Embryonic facial prominence (tissue), 1 donor: ENCODE results near the gene AKR7A3.
"Not testable (repeated sequence)": the region's sequence is repeated elsewhere in the genome, so short reads cannot be mapped to it uniquely, and the experiment has no call there.

ENCODE experiments used
- DNase-seq: peaks from one replicate; pipeline ENCODE4 v3.0.0-alpha.2; 2016; ENCODE audit errors: extremely low spot score

AKR7A3 gene

GRCh38 chr1:19319196-19319595 is 30.6 kb upstream of the AKR7A3 start:
- DNase-seq, result no peak

DNA sequence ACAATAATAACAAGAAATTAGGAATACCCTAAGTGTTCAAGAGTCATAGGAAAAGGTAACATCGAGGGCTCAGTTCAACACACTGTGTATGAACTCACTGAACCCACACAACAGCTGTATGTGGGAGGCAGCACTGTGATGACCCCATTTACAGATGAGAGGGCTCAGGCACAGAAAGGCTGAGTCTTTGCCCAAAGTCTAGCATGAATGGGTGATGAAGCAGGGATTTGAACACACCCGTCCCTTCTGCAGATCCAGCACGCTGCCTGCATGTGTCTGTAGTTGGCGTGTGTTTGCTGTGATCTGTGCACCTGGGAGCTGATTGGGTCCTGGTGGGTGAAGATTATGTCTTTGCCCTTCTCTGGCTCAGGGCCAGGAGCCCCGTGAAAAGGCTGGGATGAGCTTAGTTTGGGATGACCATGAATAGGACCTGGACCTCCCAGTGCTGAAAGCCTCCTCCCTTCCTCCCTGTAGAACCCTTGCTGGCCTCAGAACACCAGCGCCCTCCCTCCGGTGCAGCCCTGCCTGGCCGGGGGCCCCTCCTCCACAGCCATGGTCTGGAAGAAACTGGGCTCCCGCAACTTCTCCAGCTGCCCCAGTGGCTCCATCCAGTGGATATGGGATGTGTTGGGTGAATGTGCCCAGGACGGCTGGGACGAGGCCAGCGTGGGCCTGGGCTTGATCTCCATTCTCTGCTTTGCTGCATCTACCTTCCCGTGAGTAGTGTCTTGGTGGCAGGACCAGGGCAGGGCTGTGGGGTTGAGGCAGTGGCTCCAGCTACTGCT is 28.7 kb upstream of the AKR7A3 start:
- DNase-seq, result no peak

DNA sequence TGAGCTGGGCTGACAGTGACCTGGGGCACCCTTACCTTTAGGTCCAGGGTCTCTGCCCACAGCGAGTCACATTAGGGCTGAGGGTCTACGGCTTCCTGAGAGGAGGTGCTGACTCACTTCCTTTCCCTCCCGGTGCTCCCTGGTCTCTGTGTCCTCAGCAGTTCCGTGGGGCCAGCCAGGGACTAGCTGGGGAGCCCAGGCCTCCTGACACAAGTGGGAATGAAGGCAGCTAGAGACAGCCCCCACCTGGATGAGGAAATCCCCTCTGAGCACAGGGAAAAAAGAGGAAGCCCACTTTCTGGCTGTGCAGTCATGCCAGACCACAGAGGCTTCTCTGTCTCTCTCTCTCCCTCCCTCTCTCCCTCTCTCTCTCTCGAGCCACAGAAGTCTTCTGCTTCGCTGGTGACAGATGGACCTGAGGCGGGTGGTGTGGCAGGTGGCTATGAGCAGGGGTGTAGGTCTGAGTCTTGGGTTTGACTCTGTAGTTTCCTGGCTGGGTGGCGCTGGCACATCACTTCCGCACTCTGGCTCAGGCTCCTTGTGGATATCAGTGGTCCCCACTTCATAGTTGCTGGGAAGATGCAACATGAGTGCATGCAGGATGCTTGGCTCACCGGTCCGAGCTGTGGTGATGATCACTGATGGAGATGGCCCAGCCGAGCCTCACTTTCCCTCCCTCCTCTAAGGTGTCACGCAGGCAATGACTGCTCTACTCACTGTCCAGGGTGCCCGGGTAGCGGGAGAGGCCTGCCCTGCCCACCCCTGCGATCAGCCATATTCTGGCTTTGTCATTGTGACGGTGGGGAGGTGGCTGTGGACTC is 27.0 kb upstream of the AKR7A3 start:
- DNase-seq, result no peak

DNA sequence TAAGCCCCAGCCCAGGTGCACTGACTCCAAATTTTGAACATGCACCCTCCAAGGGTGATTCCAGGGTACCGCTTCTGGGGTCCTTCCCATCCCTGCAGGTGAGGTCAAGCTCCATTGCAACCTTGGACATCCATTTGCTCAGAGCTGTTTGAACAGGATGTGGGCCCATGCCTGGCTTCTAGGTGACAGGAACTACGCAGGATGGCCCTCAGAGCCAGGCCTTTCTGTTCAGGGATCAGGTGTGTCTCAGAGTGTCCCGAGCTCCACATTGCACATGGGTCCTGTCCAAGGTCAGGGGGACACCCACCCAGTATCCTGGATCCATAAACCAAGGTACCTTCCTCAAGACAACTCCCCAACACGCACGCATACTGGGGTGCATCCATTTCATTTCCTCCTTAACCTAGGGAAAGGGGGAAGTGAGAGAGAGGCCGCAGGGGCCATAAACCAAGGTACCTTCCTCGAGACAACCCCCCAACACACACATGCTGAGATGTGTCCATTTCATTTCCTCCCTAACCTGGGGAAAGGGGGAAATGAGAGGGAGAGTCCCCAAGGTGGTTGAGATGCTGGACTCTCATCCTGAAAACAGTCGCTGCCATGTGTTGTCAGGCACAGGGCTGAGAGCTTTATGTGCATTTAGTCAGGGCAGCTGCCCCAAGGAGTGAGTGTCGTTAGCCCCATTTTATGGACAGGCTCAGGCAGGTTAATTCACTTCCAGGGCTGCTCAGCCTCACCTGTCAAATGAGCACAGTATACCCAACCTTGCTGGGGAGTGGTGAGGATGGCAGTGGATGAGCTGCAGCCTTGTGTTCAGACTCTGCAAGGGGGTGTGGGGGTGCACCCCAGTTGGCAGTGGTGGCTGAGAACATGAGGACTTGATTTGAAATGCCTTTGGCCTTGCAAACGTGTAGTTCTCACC is 25.7 kb upstream of the AKR7A3 start:
- DNase-seq, result no peak

- no peak for DNase-seq
These were observed 25.0 kb upstream of the AKR7A3 start for GRCh38 chr1:19313636-19313959.

DNA sequence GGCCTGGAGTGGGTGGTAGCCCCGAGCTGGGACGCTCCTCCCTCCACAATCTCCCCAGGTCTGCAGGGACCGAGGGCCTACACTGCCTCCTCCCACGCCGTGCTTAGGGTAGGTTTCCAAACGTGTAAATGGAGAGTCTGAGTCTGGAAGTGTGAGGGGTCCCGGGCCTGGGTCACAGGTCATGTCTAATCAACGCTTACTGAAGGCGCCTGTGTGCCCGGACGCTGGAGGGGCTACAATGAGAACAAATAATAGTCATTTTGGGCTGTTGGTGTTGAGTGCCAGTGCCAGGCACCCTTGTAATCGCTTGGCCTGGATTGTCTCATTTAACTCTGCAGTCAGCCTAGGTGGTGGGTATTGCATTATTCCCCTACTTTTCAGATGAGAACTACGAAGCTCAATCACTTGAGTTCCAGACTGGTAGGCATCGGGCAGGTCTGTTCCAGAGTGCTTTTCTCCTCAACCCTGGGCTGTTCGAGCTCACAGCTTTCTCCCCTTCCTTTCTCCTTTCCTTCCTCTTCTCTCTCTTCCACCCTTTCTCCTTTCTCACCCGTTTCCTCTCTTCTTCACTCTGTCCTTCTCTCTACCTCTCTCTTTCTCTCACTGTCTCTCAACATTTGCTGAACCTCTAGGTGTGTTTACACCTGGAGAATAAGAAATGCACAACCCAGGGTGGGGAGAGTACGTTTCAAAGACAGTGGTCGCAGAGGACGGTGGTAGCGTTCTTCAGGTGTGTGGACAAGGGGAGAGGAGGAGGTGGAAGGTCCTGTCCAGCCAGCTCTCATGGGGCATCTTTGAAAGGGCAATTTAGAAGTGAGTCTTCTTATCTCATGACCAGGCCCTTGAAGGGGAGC is 24.4 kb upstream of the AKR7A3 start:
- DNase-seq, result no peak

- DNase-seq, result peak; percentile 82
These were observed 23.6 kb upstream of the AKR7A3 start, which contains the start of the genes AKR7A2 and SLC66A1 for GRCh38 chr1:19311931-19312781. AKR7A2 (minus strand) TSS chr1:19312144; CDS start chr1:19312124, 20 bp downstream. SLC66A1 (plus strand) TSS chr1:19312326; CDS start chr1:19317678, 5,352 bp downstream.

DNA sequence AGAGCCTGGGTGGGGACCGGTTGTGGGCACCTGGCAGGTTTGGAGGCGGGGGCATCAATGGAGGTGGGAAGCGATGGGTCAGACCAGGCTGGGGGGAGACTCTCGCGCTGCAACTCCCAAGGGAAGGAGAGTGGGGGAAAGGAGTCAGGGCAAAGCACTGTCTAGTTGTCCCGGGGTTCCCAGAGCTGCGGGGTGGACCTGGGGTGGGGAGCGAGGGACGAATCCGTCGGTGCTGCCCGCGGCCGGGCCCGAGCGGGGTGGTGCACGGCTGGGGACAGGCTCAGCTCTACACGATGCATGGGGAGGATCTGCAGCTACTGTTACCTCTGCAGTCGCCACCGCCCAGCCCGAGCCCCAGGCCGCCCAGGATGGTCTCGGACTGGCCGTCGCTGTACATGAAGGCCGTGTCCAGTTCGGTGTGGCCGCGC is 22.9 kb upstream of the AKR7A3 start:
- DNase-seq, result no peak

GRCh38 chr1:19310720-19311502 is 22.3 kb upstream of the AKR7A3 start:
- no peak for DNase-seq

DNA sequence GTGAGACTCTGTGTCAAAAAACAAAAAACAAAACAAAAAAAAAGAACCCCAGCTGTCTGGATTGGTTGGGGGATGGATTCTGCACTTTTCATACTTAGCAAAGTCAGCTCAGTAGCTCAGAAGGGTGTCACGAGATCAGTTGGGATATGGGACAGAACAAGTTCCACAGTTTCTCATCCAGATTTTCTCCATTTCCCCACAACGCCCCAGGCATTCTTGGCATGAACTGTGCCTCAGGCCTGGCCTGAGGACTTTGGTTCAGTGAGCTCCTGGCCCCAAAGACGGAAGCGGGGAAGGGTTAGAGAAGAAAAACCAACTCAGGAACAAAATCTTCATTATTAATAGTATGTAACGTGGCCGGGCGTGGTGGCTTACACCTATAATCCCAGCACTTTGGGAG is 21.5 kb upstream of the AKR7A3 start:
- DNase-seq, result no peak

DNA sequence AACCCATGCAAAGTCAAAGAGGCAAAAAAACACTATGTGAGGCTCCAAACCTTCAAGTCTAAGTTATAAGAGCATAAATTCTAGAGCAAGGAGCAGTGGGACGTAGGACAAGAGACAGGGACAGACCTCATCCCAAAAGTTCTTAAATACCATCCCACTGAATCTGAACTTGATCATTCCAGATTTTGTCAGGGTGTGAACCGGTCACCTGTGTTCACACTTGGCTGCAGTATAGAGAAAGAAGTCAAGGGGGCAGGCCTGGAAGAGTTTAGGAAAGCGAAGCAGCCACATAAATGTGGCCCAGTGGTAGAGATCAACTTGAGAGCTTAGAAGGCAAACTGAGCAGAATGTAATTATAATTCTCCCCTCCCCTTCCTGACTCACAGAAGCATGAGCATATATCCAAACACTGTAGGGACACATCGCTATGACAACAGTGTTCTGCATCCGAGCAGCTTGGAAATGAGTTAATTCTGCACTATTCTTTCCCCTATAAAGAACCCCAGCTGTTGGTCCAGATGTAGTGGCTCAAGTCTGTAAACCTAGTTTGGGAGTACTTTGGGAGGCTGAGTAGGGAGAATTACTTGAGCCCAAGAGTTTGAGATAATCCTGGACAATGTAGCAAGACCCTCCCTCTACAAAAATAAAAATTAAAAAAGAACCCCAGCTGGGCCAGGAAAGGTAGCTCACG is 20.7 kb upstream of the AKR7A3 start:
- DNase-seq, result no peak

DNA sequence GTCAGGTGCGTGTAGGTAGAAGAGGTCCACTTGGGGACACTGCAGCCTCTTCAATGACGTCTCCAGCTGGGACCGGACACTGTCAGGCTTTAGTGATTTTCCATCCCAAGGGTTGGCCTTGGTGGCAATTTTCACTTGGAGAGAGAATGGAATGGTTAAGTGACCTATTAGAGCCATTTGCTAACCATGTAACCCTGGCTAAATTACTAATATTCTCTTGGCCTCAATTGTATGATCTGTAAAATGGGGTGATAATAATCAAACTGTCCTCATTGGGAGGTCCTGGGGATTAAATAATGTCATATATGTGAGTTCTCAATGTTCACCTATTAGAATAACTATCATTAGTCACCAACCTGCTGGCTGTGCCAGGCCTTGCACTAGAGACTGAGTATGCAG is 19.9 kb upstream of the AKR7A3 start:
- no peak for DNase-seq

GRCh38 chr1:19307794-19308508 is 19.4 kb upstream of the AKR7A3 start:
- no peak for DNase-seq

DNA sequence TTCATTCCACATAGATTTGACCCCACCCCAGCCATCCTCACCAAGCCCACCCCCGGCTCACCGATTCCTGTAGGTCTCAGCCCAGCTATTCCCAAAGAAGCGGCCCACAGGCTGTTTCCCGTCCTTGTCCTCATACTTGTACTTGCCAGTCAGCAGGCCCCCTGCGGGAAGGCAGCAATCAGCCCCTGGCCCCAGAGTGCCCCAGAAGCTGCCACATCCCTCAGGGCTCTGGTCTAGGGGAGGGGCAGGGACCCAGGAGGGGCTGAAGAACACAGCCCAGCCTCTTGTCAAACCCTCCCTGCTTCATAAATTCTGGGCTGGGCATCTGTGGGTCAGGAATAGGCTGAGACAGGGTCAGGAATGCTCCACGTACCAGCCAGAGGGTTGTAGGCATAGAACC is 18.4 kb upstream of the AKR7A3 start:
- no peak for DNase-seq

DNA sequence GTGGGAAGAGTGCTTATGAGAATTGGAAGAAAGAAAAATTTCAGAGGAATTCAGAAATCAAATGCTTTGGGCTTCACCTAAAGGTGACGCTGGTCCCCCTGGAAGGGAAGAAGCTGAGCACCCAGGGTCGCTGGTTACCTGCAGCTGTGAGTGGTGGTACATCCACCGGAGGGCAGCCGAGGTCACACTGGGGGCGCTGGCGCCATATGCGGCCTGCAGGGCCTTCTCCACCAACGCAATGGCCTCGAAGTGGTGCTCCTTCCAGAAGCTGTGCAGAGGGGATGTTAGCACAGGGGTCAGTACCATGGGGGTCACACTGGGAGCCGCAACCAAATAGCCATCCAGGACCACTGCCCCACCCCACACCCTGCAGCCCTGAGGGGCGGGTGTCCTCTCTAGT is 17.3 kb upstream of the AKR7A3 start:
- DNase-seq, result no peak

- DNase-seq, result not testable (repeated sequence)
These were observed 15.5 kb upstream of the AKR7A3 start for GRCh38 chr1:19304081-19304480.

DNA sequence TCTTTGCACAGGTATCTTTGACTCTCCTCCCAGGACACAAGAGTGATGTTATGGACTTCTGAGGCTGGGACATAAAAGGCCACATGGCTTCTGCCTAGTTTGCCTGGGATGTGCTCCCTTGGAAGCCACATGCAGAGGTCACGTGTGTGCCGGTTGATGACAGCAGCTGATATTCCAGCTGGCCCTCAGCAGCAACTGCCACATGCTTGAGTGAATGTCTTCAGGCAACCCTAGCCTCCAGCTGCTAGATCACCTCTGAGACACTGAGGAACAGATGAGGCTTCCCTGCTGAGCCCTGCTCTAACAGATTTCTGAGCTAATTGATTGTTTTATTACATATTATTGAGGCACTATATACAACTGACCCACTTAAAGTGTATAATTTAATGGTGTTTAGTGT is 11.6 kb upstream of the AKR7A3 start:
- DNase-seq, result no peak

GRCh38 chr1:19294638-19295037 is 6.1 kb upstream of the AKR7A3 start:
- no peak for DNase-seq
